GM12878 (cell line): ENCODE measurements around the gene RPS3. TPM values are rescaled to one million over a fixed set of nuclear protein-coding genes. Genes with fewer than 3 reads are reported as not detected.

Experiments
- ATAC-seq: fragments of 200-7000 bp; cut with Tn5 transposase; 3 replicates; pipeline ENCODE4 v1.9.1; 2020; ENCODE audit warnings: mild to moderate bottlenecking, moderate library complexity
- BruUV-seq: library from RNA; stranded (reverse); fragments of 400-500 nt; replicated peaks from 2 replicates; lab custom pipeline; 2021; lab: Mats Ljungman, UMichigan
- CTCF ChIA-PET: fragments of 300-600 bp; sonication (Branson Sonifier 250); formaldehyde crosslinking; extraction: SDS; loops from one replicate; lab custom pipeline; 2021; ENCODE audit warnings: inconsistent platforms; lab: Yijun Ruan, JAX
- POLR2A ChIA-PET: fragments of 350-600 bp; formaldehyde crosslinking; extraction: SDS; loops from one replicate; lab custom pipeline; 2021; ENCODE audit warnings: inconsistent platforms; lab: Charles Lee
- RAD21 ChIA-PET: fragments of 300-600 bp; sonication (Branson Sonifier 250); formaldehyde crosslinking; loops from one replicate; lab custom pipeline; 2023; ENCODE audit warnings: antibody characterized with exemption; ENCODE audit not compliant: unreplicated experiment; lab: Charles Lee
- SMC1A ChIA-PET: fragments of 300-600 bp; sonication (Branson Sonifier 250); formaldehyde crosslinking; loops from one replicate; lab custom pipeline; 2023; ENCODE audit not compliant: unreplicated experiment, uncharacterized antibody; lab: Charles Lee
- DNase-seq: peaks from one replicate; pipeline ENCODE4 v3.0.0-alpha.2; 2011; ENCODE audit warnings: low read depth, low spot score
- FAIRE-seq: peaks from 3 replicates; lab custom pipeline; 2011; peaks lifted over from hg19 to GRCh38; lab: Jason Lieb, UNC
- H2AFZ ChIP-seq: 2 replicates; pipeline ENCODE4 v1.6.0; 2011; ENCODE audit warnings: low read depth, low read length, control low read depth; ENCODE audit not compliant: control insufficient read depth
- H3K27ac ChIP-seq: 2 replicates; pipeline ENCODE4 v1.5.1; 2011; ENCODE audit warnings: control low read depth; ENCODE audit not compliant: control insufficient read depth, insufficient read depth
- H3K27me3 ChIP-seq, 2 experiments: replicated peaks in 1 of 2; 2 replicates each; pipeline versions ENCODE4 v1.6.0 to v1.6.1; 2011; ENCODE audit warnings: low read length in 1 of 2; ENCODE audit not compliant: control insufficient read depth in 2 of 2, insufficient read depth in 2 of 2
- H3K36me3 ChIP-seq, 2 experiments: 2 replicates each; pipeline ENCODE4 v1.5.1; 2011; ENCODE audit warnings: low read length in 1 of 2; ENCODE audit not compliant: control insufficient read depth in 2 of 2, insufficient read depth in 2 of 2
- H3K4me1 ChIP-seq: 2 replicates; pipeline ENCODE4 v1.6.1; 2011; ENCODE audit warnings: mild to moderate bottlenecking, low read length, moderate library complexity, mixed read lengths; ENCODE audit not compliant: control insufficient read depth, insufficient read depth
- H3K4me2 ChIP-seq: 2 replicates; pipeline ENCODE4 v1.6.0; 2011; ENCODE audit warnings: control low read depth; ENCODE audit not compliant: control insufficient read depth, insufficient read depth
- H3K4me3 ChIP-seq: fragments of 200-600 bp; sonication (generic); 2 replicates; pipeline ENCODE4 v1.5.1; 2016
- H3K79me2 ChIP-seq: 2 replicates; pipeline ENCODE4 v1.6.0; 2011; ENCODE audit warnings: low read length; ENCODE audit not compliant: control insufficient read depth, insufficient read depth
- H3K9ac ChIP-seq: 2 replicates; pipeline ENCODE4 v1.8.0; 2011; ENCODE audit warnings: low read length, control low read depth, mixed read lengths; ENCODE audit not compliant: control insufficient read depth, insufficient read depth
- H3K9me3 ChIP-seq: replicated peaks from 3 replicates; pipeline ENCODE4 v1.5.1; 2011; ENCODE audit warnings: mild to moderate bottlenecking, low read length; ENCODE audit not compliant: control insufficient read depth, insufficient read depth
- H4K20me1 ChIP-seq: 2 replicates; pipeline ENCODE4 v1.6.0; 2011; ENCODE audit not compliant: control insufficient read depth, insufficient read depth
- BCL3 ChIP-seq: IDR thresholded peaks from 2 replicates; pipeline ENCODE4 v1.6.1; 2011; ENCODE audit warnings: borderline replicate concordance, low read depth, mild to moderate bottlenecking, moderate library complexity, low read length; ENCODE audit not compliant: insufficient read depth, poor library complexity, severe bottlenecking
- BMI1 ChIP-seq: fragments of 450-650 bp; IDR thresholded peaks from 2 replicates; pipeline ENCODE4 v1.6.1; 2016; ENCODE audit warnings: mild to moderate bottlenecking, moderate library complexity, borderline replicate concordance
- E2F8 ChIP-seq: fragments of 450-650 bp; IDR thresholded peaks from 2 replicates; pipeline ENCODE4 v1.6.1; 2018; ENCODE audit warnings: mild to moderate bottlenecking, low read depth, moderate library complexity; ENCODE audit not compliant: partially characterized antibody
- GATAD2B ChIP-seq: fragments of 450-650 bp; conservative IDR thresholded peaks from 2 replicates; pipeline ENCODE4 v1.6.1; 2017; ENCODE audit warnings: low read depth, mild to moderate bottlenecking, moderate library complexity
- NR2C2 ChIP-seq: IDR thresholded peaks from 2 replicates; pipeline ENCODE4 v1.6.1; 2011; ENCODE audit warnings: borderline replicate concordance, low read depth; ENCODE audit not compliant: control insufficient read depth, insufficient read length
- SIX5 ChIP-seq: IDR thresholded peaks from 2 replicates; pipeline ENCODE4 v1.6.1; 2011; ENCODE audit warnings: mild to moderate bottlenecking, low read depth, low read length, moderate library complexity; ENCODE audit not compliant: severe bottlenecking
- WGBS: methylation state at CpG from one replicate; pipeline ENCODE4 v1.1.6; 2016; ENCODE audit warnings: low lambda C conversion rate; ENCODE audit not compliant: insufficient replicate concordance, insufficient coverage; ENCODE audit errors: missing lambda C conversion rate; 5-methylcytosine and 5-hydroxymethylcytosine counted together
- in situ Hi-C: fragments of 300-500 bp; cut with MboI; formaldehyde crosslinking; loops from 9 replicates; pipeline ENCODE4 v1.14.3; 2018; ENCODE audit warnings: mixed read lengths
- intact Hi-C: fragments of 100-400 bp; cut with micrococcal nuclease; formaldehyde crosslinking; loops from one replicate; pipeline ENCODE4 v1.14.2; 2022; ENCODE audit not compliant: unreplicated experiment
- polyA plus RNA-seq, 11 experiments: library from polyadenylated mRNA; depleted of rRNA in 4 of 11; unstranded in 6 of 11; stranded (reverse) in 5 of 11; fragments of >200 nt; fragmentation: Nextera tagmentation in 4 of 11; fragmentation: Illumina TruSeq in 1 of 11; extraction: Ambion mirVana in 4 of 11; extraction: Trizol in 1 of 11; gene quantifications; 1 replicate in 1 of 11; 2 replicates in 10 of 11; pipeline versions ENCODE4 v1.2.1 to v1.2.3, GENCODE V29; 2011 to 2016; ENCODE audit warnings: inconsistent platforms in 2 of 11, missing spikeins in 2 of 11, low read depth in 1 of 11
- total RNA-seq, 4 experiments: library from RNA; depleted of rRNA in 3 of 4; stranded (reverse); fragments of >200 nt in 3 of 4; fragmentation: Illumina TruSeq in 1 of 4; extraction: Trizol in 1 of 4; gene quantifications; 2 replicates each; pipeline versions ENCODE4 v1.2.1 to v1.2.3, GENCODE V29; 2013 to 2021

RPS3 gene
- total and polyA plus RNA-seq, 10 of the 15 experiments (the other 5 are each of a cell fraction or from before 2014, with no cell fraction given), result 2,127 to 9,556 (median 4,327) TPM

DNA sequence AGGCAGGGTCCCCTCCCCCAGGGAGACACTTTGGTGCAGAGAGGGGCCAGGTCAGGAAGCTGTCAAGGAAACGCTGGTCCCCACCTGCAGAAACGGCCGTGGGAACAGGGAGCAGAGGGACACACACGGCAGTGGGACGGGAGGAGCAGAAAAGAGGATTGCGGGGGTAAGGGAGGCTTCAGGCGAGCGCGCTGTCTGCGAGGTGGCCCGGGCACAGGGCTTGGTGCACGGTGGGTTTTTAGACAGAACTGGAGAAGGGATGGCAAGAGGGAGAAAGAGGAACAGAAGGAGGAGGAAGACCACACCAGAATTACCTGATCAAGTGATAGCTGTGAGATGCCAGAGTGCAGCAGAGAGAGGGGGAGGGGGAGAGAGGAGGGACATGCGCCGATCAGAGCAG, 39.7 kb downstream of the RPS3 start:
- CTCF ChIA-PET, result interaction anchor here (1.1 to 9.1 kb wide), 2 partner anchors 12 to 88 kb away, joined by 3 to 288 read pairs; partner anchors contain the start of gene GDPD5
- intact Hi-C loops, result no loop called here
- Histone ChIP-seq H2AFZ (no peak overlapping the region), H3K9ac (no peak overlapping the region), H3K27ac (no peak overlapping the region), H3K36me3 (no peaks in the 10 kb centered on the region; a peak in 1 of 4 replicates), H3K27me3 (no peaks in the 10 kb centered on the region; a peak in 1 of 4 replicates), H3K79me2 (no peaks in the 10 kb centered on the region)
- WGBS, result 44% methylated on average over 14 of the region's 14 CpGs
- BruUV-seq, result no TSS peak
- TF ChIP-seq NR2C2 (no peak), GATAD2B (no peak), BCL3 (no peak), BMI1 (no peak), SIX5 (no peak), E2F8 (no peak)
- TF ChIP-seq, all 136 proteins: peak for 0
- no peak for DNase-seq
- H4K20me1 ChIP-seq, result no peaks in the 10 kb centered on the region; the same call in 1 of the 2 replicates
- no peak overlapping the region for H3K4me3 ChIP-seq
- no peaks in the 10 kb centered on the region for H3K9me3 ChIP-seq
- RAD21 ChIA-PET, result no interaction called here
- in situ Hi-C loops, result no loop called here
- no peak for FAIRE-seq
- H3K4me2 ChIP-seq, result no peak overlapping the region
- SMC1A ChIA-PET, result interaction anchor here (1.1 kb wide), 1 partner anchor 51 kb away, joined by 3 read pairs; no protein-coding TSS in a partner anchor
- no peaks in the 10 kb centered on the region for H3K4me1 ChIP-seq
- no peak for ATAC-seq
- POLR2A ChIA-PET, result no interaction called here
